Spinal cord (tissue), 10 donors: ENCODE measurements around the gene PLXDC2. TPM values are rescaled to one million over a fixed set of nuclear protein-coding genes. Genes with fewer than 3 reads are reported as not detected.
A peak's percentile ranks its signal among the peaks of the same experiment; 100 is the strongest.

ENCODE experiments used
- DNase-seq, 6 donors: peaks; one replicate each; pipeline versions ENCODE4 v3.0.0 to v3.0.0-alpha.2; 2013 to 2015; ENCODE audit warnings: low spot score in 6 of 6, low read depth in 4 of 6
- H3K27ac ChIP-seq: one replicate; pipeline ENCODE4 v1.5.1; 2013; ENCODE audit warnings: low read depth, low read length, control low read depth
- H3K27me3 ChIP-seq: one replicate; pipeline ENCODE4 v1.6.1; 2013; ENCODE audit warnings: low read length; ENCODE audit not compliant: control insufficient read depth, insufficient read depth
- H3K36me3 ChIP-seq: one replicate; pipeline ENCODE4 v1.6.1; 2013; ENCODE audit warnings: low read length; ENCODE audit not compliant: control insufficient read depth, insufficient read depth
- H3K4me1 ChIP-seq: one replicate; pipeline ENCODE4 v1.6.1; 2013; ENCODE audit warnings: low read length; ENCODE audit not compliant: control insufficient read depth, insufficient read depth
- H3K4me3 ChIP-seq: one replicate; pipeline ENCODE4 v1.5.1; 2013; ENCODE audit warnings: low read depth, low read length, control low read depth
- H3K9me3 ChIP-seq: one replicate; pipeline ENCODE4 v1.6.1; 2013; ENCODE audit warnings: low read length; ENCODE audit not compliant: control insufficient read depth, insufficient read depth
- WGBS: methylation state at CpG from one replicate; pipeline ENCODE4 v1.1.5; 2013; ENCODE audit warnings: missing lambda C conversion rate; ENCODE audit not compliant: insufficient coverage; 5-methylcytosine and 5-hydroxymethylcytosine counted together
- polyA plus RNA-seq, 2 donors: library from polyadenylated mRNA; unstranded; fragments of 120-200 nt; gene quantifications; one replicate each; pipeline ENCODE4 v1.2.1, GENCODE V29; 2013; ENCODE audit not compliant: insufficient read length in 2 of 2
- total RNA-seq, 2 donors: library from RNA; depleted of rRNA in 1 of 2; stranded (reverse); fragments of 120-200 nt in 1 of 2; fragments of >200 nt in 1 of 2; gene quantifications; one replicate each; pipeline versions ENCODE4 v1.2.3 to v1.2.4, GENCODE V29; 2013 to 2014
- donor health status: healthy.

The PLXDC2 gene
- total and polyA plus RNA-seq, 4 donors, result 25.3 to 83.1 (median 55.7) TPM

DNA sequence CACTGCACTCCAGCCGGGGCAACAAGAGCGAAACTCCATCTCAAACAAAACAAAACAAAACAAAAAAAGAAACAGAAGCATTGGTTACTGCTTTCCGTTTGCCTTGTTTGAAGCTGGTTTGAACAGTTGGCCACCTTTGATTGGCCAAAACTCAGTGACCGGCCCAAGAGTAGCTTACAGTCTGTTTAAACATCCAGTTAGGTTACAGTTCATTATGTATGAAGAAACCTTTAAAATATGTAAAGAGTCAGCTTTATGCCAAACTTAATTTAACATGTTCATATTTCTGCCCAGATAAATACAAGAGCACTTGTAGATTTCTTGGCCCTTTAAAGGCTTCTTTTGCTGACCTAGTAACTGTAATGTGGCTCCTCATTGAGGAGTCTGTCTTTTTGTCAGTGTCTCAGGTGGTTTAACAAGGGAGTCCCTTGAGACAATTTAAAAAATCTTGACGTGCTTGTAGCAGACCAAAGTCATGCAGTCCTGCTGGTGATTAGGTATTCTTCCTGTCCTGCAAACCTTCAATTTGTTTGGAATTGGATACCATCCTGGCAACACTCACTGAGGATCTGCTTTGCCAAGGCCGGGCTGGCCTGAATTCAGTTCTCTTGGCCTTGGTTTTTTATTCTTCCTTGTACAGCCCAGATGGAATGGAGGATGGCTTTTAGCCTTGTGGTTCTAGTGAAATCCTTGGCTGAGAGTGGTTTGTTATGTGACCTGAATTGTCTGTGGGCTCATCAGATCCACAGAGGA lies 128.9 kb downstream of the PLXDC2 start:
- no peaks in the 10 kb centered on the region for H3K4me1 ChIP-seq
- no peak overlapping the region for H3K4me3 ChIP-seq
- no peaks in the 10 kb centered on the region for H3K36me3 ChIP-seq
- DNase-seq, result peak in 4 of 6 donors; percentile 40 to 83 (median 52)
- H3K27ac ChIP-seq, result peak overlapping the region; percentile 44
- no peaks in the 10 kb centered on the region for H3K27me3 ChIP-seq
- H3K9me3 ChIP-seq, result no peaks in the 10 kb centered on the region
- 63% methylated on average over 2 of the region's 6 CpGs for WGBS

DNA sequence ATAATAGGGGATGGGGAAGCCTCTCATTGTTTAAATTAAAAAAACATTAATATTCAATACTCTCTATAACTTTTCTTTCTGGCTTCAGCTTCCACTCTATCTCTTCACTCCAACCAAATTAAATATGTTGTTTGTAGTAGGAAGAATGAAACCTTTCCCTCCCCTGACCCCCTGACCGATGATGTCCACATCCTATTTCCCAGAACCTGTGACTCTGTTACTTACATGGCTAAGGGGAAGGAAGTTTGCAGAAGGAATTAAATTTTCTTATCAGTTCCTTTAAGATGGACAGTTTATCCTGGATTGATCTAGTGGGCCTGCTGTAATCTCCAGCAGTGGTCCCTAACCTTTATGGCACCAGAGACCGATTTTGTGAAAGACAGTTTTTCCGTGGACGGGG lies 130.0 kb downstream of the PLXDC2 start:
- H3K27me3 ChIP-seq, result no peaks in the 10 kb centered on the region
- WGBS, result no CpG with 5 or more reads among the region's 4 CpGs
- no peaks in the 10 kb centered on the region for H3K36me3 ChIP-seq
- H3K4me3 ChIP-seq, result no peak overlapping the region
- H3K4me1 ChIP-seq, result no peaks in the 10 kb centered on the region
- DNase-seq, result no peak
- no peak overlapping the region for H3K27ac ChIP-seq
- no peaks in the 10 kb centered on the region for H3K9me3 ChIP-seq

DNA sequence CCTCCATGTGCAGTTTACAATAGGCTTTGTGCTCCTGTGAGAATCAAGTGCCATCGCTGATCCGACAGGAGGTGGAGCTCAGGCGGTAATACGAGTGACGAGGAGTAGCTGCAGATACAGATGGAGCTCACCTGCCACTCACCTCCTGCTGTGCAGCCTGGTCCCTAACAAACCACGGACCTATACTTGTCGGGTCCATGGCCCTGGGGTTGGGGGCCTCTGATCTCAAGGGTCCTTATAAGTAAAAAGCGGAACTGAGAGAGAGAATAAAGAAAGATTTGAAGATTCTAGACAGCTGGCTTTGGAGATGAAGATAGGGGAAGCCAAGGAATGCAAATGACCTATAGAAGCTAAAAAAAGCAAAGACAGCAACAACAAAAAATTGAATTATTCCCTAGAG lies 130.6 kb downstream of the PLXDC2 start:
- H3K36me3 ChIP-seq, result no peaks in the 10 kb centered on the region
- no peak overlapping the region for H3K4me3 ChIP-seq
- H3K27ac ChIP-seq, result no peak overlapping the region
- WGBS, result 96% methylated on average over 5 of the region's 8 CpGs
- no peaks in the 10 kb centered on the region for H3K27me3 ChIP-seq
- DNase-seq, result no peak
- no peaks in the 10 kb centered on the region for H3K4me1 ChIP-seq
- no peaks in the 10 kb centered on the region for H3K9me3 ChIP-seq

DNA sequence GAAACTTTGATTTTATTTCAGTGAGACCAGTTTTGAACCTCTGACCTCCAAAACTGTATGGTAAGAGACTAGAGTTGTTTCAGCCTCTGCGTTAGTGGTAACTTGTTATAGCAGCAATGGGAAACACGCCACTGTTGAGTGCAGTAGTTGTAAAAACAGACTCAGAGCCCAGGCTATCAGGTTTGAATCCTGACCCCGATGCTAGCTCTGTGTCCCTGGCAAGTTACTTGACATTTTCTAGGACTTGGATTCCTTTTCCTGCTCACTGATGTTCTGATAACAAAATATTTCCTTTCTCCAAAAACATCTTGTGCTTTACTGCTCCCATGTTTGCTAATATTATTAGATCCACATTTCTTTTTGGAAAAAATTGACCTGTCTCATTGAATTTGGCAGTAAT lies 131.0 kb downstream of the PLXDC2 start:
- H3K9me3 ChIP-seq, result no peaks in the 10 kb centered on the region
- H3K27me3 ChIP-seq, result no peaks in the 10 kb centered on the region
- H3K4me1 ChIP-seq, result no peaks in the 10 kb centered on the region
- H3K36me3 ChIP-seq, result no peaks in the 10 kb centered on the region
- H3K4me3 ChIP-seq, result no peak overlapping the region
- DNase-seq, result no peak
- 42% methylated on average over 2 of the region's 3 CpGs for WGBS
- no peak overlapping the region for H3K27ac ChIP-seq

DNA sequence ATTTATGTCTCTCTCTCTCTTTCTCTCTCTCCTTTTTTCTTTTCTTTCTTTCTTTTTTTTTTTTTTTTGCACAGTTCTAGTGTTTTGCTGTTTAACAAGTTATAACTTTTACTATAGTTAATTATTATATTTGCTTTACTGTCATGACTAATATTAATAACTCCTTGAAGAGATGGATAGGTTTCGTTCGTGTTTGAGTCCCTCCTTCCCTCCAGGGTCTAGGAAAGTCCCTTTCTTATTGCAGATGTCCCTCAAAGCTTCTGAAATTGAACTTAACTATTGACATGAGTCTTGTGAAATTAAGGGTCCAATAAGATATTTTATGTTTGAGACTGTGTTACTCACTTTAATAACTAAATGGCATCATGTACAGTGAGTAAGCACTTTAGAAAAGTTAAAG lies 131.4 kb downstream of the PLXDC2 start:
- H3K36me3 ChIP-seq, result no peaks in the 10 kb centered on the region
- H3K4me3 ChIP-seq, result no peak overlapping the region
- H3K9me3 ChIP-seq, result no peaks in the 10 kb centered on the region
- H3K4me1 ChIP-seq, result no peaks in the 10 kb centered on the region
- no CpG with 5 or more reads among the region's 2 CpGs for WGBS
- H3K27ac ChIP-seq, result no peak overlapping the region
- no peak for DNase-seq
- no peaks in the 10 kb centered on the region for H3K27me3 ChIP-seq

DNA sequence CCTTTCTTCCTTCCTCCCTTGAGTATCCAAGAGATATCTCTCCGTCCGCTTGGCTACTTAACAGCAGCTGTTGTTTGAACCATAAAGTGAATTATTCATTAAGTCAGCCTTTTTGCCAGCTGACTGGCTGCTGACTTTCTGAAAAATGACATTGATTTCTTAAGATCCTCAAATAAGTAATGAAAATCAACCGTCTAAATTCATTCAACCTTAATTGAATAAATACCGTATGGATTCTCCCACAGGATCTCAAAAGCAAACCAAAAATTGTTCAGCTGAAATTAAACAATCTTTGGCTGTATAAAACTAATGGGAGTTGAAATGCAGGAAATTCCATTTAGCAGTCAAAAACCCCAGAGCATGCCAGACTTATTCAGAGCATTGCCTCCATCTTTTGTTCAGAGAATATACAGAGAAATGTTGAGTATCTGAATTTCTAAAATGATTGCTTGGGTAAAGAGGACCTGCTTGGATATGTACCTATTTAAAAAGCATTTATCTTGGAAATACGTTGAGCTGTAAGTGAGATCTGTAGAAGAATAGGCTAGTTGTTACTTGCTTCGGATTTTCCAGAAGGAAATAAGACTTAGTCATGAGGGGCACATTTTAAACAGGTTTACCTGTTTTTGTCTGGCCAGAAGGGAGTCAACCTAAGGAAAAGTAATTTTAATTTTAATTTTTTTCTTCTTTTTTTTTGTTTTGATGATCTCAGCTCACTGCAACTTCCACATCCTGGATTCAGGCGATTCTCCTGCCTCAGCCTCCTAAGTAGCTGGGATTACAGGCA lies 136.2 kb downstream of the PLXDC2 start:
- Histone ChIP-seq H3K4me3 (no peak overlapping the region), H3K36me3 (no peaks in the 10 kb centered on the region), H3K27ac (no peak overlapping the region), H3K9me3 (no peaks in the 10 kb centered on the region), H3K4me1 (no peaks in the 10 kb centered on the region), H3K27me3 (no peaks in the 10 kb centered on the region)
- peak in 1 of 6 donors; percentile 55 for DNase-seq
- WGBS, result 50% methylated on average over 1 of the region's 7 CpGs

DNA sequence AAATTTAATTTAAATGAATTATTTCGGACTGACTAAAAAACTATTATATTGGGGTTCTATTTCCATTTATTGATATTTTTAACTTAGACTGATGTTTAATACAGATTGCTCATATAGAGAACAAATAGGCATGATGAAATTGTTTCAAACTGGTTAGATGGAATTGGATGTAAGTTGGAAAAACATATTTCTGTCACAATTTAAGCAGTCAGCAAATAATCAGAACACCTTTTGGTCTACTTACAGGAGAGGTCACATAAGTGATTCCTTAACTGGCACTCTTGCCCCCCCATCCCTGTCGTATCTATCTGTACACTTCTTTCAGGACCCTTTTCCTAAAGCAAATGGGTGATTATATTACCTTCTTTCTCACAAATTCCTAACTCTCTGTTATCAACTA lies 138.4 kb downstream of the PLXDC2 start:
- Histone ChIP-seq H3K27ac (no peak overlapping the region), H3K4me3 (no peak overlapping the region), H3K36me3 (no peaks in the 10 kb centered on the region), H3K9me3 (no peaks in the 10 kb centered on the region), H3K4me1 (no peaks in the 10 kb centered on the region), H3K27me3 (no peaks in the 10 kb centered on the region)
- DNase-seq, result no peak
- WGBS, result no CpG with 5 or more reads among the region's 2 CpGs

DNA sequence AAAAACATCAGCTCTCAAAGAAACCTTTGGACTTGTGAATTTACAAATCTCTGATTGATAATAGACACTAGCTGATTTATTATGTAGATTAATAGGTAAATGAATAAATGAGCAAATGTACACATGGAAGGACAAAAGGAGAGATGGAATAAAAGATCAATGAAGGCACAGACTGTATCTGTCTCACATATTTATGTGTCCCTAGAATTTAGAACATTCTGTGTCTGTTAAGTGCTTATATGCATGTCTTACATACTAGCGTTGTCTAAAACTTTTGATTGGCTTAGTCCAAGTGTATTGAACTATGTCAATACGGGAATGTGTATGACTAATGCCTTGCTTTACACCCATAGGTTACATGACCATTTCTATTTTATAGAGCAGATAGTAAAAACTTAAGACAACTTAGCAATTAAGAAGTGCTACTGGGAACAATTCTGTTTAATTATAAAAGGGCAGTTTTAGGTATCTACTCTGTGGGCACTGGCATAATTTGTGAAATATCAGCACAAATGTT lies 140.3 kb downstream of the PLXDC2 start:
- no peak overlapping the region for H3K27ac ChIP-seq
- no peak for DNase-seq
- H3K9me3 ChIP-seq, result no peaks in the 10 kb centered on the region
- H3K4me3 ChIP-seq, result no peak overlapping the region
- no peaks in the 10 kb centered on the region for H3K36me3 ChIP-seq
- WGBS, result no CpG with 5 or more reads among the region's 2 CpGs
- H3K27me3 ChIP-seq, result no peaks in the 10 kb centered on the region
- no peaks in the 10 kb centered on the region for H3K4me1 ChIP-seq

DNA sequence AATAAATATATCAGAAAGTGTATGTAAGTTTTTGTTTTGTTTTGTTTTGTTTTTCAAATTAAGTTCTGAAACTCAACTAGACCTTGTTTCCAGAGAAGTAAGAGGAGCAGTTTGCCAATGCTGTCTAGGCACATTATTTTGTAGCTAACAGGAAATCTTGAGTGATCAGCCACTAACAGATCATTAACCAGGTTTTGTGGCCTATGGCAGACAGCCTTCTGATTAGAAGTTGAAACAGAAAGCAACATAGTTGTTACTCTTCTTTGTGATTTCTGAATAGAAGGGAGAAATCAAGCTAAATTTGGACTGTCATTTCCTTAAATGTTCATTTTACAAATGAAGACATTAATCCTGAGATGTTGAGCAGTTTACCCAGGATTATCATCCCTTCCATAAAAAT lies 142.6 kb downstream of the PLXDC2 start:
- H3K36me3 ChIP-seq, result no peaks in the 10 kb centered on the region
- no peak overlapping the region for H3K4me3 ChIP-seq
- no peaks in the 10 kb centered on the region for H3K4me1 ChIP-seq
- H3K27ac ChIP-seq, result no peak overlapping the region
- DNase-seq, result no peak
- H3K9me3 ChIP-seq, result no peaks in the 10 kb centered on the region
- H3K27me3 ChIP-seq, result no peaks in the 10 kb centered on the region
